ENCODE results near the gene CFAP52. TPM values are rescaled to one million over a fixed set of nuclear protein-coding genes. Genes with fewer than 3 reads are reported as not detected.
A peak's percentile ranks its signal among the peaks of the same experiment; 100 is the strongest.
"Not testable (repeated sequence)": the region's sequence is repeated elsewhere in the genome, so short reads cannot be mapped to it uniquely, and the experiment has no call there.

The CFAP52 gene
- total and polyA plus RNA-seq, 7 donors = 0.03 to 0.99 TPM; not detected in 5

DNA sequence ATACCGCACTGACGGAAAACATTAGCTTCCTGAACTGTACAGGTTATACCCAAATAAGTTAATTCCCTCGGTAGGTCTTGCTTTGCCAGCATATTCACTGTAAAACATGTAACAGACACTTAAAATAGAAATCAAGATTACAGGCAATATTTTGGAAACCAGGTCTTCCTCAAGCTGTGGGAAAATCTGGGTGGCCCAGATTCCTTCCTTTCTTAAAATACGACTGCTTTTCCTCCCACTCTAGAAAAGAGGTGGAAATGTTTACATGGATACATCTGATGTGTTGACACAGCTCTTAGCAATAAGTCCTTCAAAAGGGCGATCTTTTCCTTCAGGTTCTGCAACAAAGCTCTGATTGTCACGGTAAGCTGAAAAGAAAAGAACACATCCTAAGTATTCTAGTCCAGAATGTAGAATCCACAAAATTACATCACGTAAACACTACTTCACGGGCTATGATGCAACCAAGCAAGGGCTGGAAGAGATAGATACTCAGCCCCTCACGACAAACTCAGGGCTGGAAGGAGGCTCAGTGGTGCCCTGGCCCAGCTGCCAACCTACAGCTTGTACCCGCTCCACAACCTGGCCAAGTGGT lies 19.2 kb upstream of the CFAP52 start:
- 78 to 79% methylated on average over 10 of the region's 10 CpGs for WGBS, 2 donors
- no peaks in the 10 kb centered on the region for H3K9me3 ChIP-seq
- no peak overlapping the region for H3K4me3 ChIP-seq
- H3K27me3 ChIP-seq = no peaks in the 10 kb centered on the region
- TF ChIP-seq, protein P1, sequence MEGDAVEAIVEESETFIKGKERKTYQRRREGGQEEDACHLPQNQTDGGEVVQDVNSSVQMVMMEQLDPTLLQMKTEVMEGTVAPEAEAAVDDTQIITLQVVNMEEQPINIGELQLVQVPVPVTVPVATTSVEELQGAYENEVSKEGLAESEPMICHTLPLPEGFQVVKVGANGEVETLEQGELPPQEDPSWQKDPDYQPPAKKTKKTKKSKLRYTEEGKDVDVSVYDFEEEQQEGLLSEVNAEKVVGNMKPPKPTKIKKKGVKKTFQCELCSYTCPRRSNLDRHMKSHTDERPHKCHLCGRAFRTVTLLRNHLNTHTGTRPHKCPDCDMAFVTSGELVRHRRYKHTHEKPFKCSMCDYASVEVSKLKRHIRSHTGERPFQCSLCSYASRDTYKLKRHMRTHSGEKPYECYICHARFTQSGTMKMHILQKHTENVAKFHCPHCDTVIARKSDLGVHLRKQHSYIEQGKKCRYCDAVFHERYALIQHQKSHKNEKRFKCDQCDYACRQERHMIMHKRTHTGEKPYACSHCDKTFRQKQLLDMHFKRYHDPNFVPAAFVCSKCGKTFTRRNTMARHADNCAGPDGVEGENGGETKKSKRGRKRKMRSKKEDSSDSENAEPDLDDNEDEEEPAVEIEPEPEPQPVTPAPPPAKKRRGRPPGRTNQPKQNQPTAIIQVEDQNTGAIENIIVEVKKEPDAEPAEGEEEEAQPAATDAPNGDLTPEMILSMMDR (IDR thresholded peaks at IDR 0.05) = no peak
- TF ChIP-seq POLR2AphosphoS5 (IDR thresholded peaks at IDR 0.05) (no peak), POLR2A (IDR thresholded peaks at IDR 0.05) (no peak), EP300 (IDR thresholded peaks at IDR 0.05) (no peak)
- intact Hi-C loops (cut with DNase I) = no loop called here
- no peak for DNase-seq
- H3K27ac ChIP-seq = peak overlapping the region in 1 of 4 donors; percentile 27
- H3K4me1 ChIP-seq = peaks cover 0 to 19% (median 12%) of the 10 kb centered on the region in 4 donors
- peaks cover 0 to under 1% (median 0%) of the 10 kb centered on the region in 4 donors for H3K36me3 ChIP-seq

DNA sequence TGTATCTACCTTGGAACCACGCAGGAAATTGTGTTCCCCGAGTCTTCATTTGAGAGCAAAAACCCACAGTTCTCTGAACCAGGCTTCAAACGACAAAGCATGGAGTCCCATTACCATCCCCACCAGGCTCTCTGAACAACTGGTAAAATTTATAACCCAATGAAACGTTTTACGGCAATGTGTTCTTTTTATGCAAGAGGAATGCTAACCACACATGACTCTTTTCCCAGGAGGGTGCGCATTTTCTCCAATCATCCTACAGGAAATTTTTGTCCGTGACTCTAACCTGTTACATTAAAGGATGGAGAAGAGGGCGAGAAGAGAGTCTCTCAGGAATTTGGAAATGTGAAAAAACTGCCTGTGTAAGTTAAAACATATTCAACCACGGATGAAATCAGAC lies 18.6 kb upstream of the CFAP52 start:
- Histone ChIP-seq H3K36me3 (no peaks in the 10 kb centered on the region), H3K27me3 (no peaks in the 10 kb centered on the region)
- 79 to 86% methylated on average over 9 of the region's 9 CpGs for WGBS, 2 donors

DNA sequence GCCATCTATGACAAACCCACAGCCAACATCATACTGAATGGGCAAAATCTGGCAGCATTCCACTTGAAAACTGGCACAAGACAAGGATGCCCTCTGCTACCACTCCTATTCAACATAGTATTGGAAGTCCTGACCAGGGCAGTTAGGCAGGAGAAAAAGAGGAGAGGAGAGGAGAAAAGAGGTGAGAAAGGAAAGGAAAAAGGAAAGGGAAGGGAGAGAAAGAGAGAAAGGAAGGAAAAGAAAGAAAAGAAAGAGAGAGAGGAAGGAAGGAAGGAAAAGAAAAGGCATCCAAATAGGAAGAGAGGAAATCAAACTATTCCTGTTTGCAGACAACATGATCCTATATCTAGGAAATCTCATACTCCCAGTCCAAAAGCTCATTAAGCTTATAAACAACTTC lies 12.3 kb upstream of the CFAP52 start:
- H3K27me3 ChIP-seq = no peaks in the 10 kb centered on the region
- TF ChIP-seq, protein P1 (IDR thresholded peaks at IDR 0.05) = no peak
- TF ChIP-seq POLR2AphosphoS5 (IDR thresholded peaks at IDR 0.05) = no peak
- no peak for TF ChIP-seq EP300 (IDR thresholded peaks at IDR 0.05)
- no peak for TF ChIP-seq POLR2A (IDR thresholded peaks at IDR 0.05)

More for the DNA sequence above, 18.6 kb upstream of the CFAP52 start:
- intact Hi-C loops (cut with DNase I) = no loop called here
- H3K27ac ChIP-seq = no peak overlapping the region
- no peak for TF ChIP-seq POLR2A (IDR thresholded peaks at IDR 0.05)
- TF ChIP-seq, protein P1 (IDR thresholded peaks at IDR 0.05) = no peak
- no peak for TF ChIP-seq POLR2AphosphoS5 (IDR thresholded peaks at IDR 0.05)
- TF ChIP-seq EP300 (IDR thresholded peaks at IDR 0.05) = no peak
- DNase-seq = no peak
- H3K9me3 ChIP-seq = no peaks in the 10 kb centered on the region
- H3K4me1 ChIP-seq = peaks cover 0 to 18% (median 12%) of the 10 kb centered on the region in 4 donors
- H3K4me3 ChIP-seq = no peak overlapping the region

GRCh38 chr17:9566067-9566466 lies 10.4 kb upstream of the CFAP52 start:
- H3K27ac ChIP-seq = no peak overlapping the region
- H3K27me3 ChIP-seq = no peaks in the 10 kb centered on the region
- 58 to 80% methylated on average over 7 of the region's 7 CpGs for WGBS, 2 donors
- no peak for DNase-seq
- no peak for TF ChIP-seq POLR2A (IDR thresholded peaks at IDR 0.05)
- TF ChIP-seq EP300 (IDR thresholded peaks at IDR 0.05) = no peak
- TF ChIP-seq POLR2AphosphoS5 (IDR thresholded peaks at IDR 0.05) = no peak
- TF ChIP-seq, protein P1 (IDR thresholded peaks at IDR 0.05) = no peak
- intact Hi-C loops (cut with DNase I) = no loop called here
- H3K4me3 ChIP-seq = no peak overlapping the region
- H3K9me3 ChIP-seq = no peaks in the 10 kb centered on the region
- H3K4me1 ChIP-seq = no peaks in the 10 kb centered on the region
- H3K36me3 ChIP-seq = peaks cover 0 to 31% (median 9%) of the 10 kb centered on the region in 4 donors

More for the DNA sequence above, 12.3 kb upstream of the CFAP52 start:
- Histone ChIP-seq H3K9me3 (no peaks in the 10 kb centered on the region), H3K36me3 (peaks cover 0 to 19% (median 9%) of the 10 kb centered on the region in 4 donors), H3K27ac (no peak overlapping the region), H3K4me3 (no peak overlapping the region), H3K4me1 (no peaks in the 10 kb centered on the region)
- DNase-seq = no peak
- intact Hi-C loops (cut with DNase I) = no loop called here

- H3K4me1 ChIP-seq; H3K27me3 ChIP-seq; H3K9me3 ChIP-seq; intact Hi-C loops (cut with DNase I); H3K4me3 ChIP-seq; DNase-seq; H3K27ac ChIP-seq: not testable (repeated sequence)
- 96 to 97% methylated on average over 5 of the region's 5 CpGs for WGBS, 2 donors
- peaks cover 0 to 31% (median 9%) of the 10 kb centered on the region in 4 donors for H3K36me3 ChIP-seq
Measured at GRCh38 chr17:9566739-9567138, 9.7 kb upstream of the CFAP52 start.

All from sigmoid colon (tissue), 7 donors.